ENCODE results near the gene UGT1A8.

GRCh38 chr2:233598952-233599351, 18.5 kb upstream of the UGT1A8 start:
- TF ChIP-seq EZH2phosphoT487 (IDR thresholded peaks at IDR 0.05; ENCODE audit: borderline replicate concordance) = no peak
- TF ChIP-seq CTCF (conservative IDR thresholded peaks at IDR 0.05; ENCODE audit: low read length) = no peak
